IMR-90 (cell line): Measurements from ENCODE around the gene ACTA1. TPM values are rescaled to one million over a fixed set of nuclear protein-coding genes. Genes with fewer than 3 reads are reported as not detected.

Experiments used
- ATAC-seq: fragments of 200-7000 bp; cut with Tn5 transposase; 2 replicates; pipeline ENCODE4 v1.9.1; 2020; ENCODE audit warnings: low read depth, mild to moderate bottlenecking, moderate library complexity
- BruUV-seq: library from RNA; stranded (reverse); fragments of 400-500 nt; replicated peaks from 2 replicates; lab custom pipeline; 2021; lab: Mats Ljungman, UMichigan
- CTCF ChIA-PET: fragments of 300-600 bp; formaldehyde crosslinking; extraction: SDS; loops from one replicate; lab custom pipeline; 2021; ENCODE audit warnings: antibody characterized with exemption; lab: Yijun Ruan, JAX
- POLR2A ChIA-PET: fragments of 300-600 bp; sonication (Branson Sonifier 250); formaldehyde crosslinking; loops from one replicate; lab custom pipeline; 2022; ENCODE audit warnings: antibody characterized with exemption; ENCODE audit not compliant: unreplicated experiment; lab: Charles Lee
- DNase-seq: peaks from one replicate; pipeline ENCODE4 v3.0.0; 2013
- H2AFZ ChIP-seq: replicated peaks from 2 replicates; pipeline ENCODE3; 2013; ENCODE audit warnings: low read length, mild to moderate bottlenecking; ENCODE audit not compliant: poor library complexity
- H2AK5ac ChIP-seq: 2 replicates; pipeline ENCODE4 v1.6.1; 2013; ENCODE audit warnings: low read depth, low read length, inconsistent platforms
- H2AK9ac ChIP-seq: replicated peaks from 2 replicates; pipeline ENCODE3; 2013; ENCODE audit warnings: mild to moderate bottlenecking, low read depth, low read length, moderate library complexity; ENCODE audit not compliant: poor library complexity
- H2BK120ac ChIP-seq: 2 replicates; pipeline ENCODE4 v1.6.1; 2013; ENCODE audit warnings: low read depth, low read length, inconsistent platforms
- H2BK15ac ChIP-seq: 3 replicates; pipeline ENCODE4 v1.6.1; 2013; ENCODE audit warnings: low read depth, low read length, inconsistent platforms
- H2BK20ac ChIP-seq: 2 replicates; pipeline ENCODE4 v1.6.1; 2013; ENCODE audit warnings: low read depth, mild to moderate bottlenecking, inconsistent platforms, low read length, moderate library complexity
- H2BK5ac ChIP-seq: 2 replicates; pipeline ENCODE4 v1.6.1; 2013; ENCODE audit warnings: mild to moderate bottlenecking, low read depth, low read length, inconsistent platforms; ENCODE audit not compliant: poor library complexity, severe bottlenecking
- H3K14ac ChIP-seq: replicated peaks from 2 replicates; pipeline ENCODE4 v1.6.1; 2013; ENCODE audit warnings: low read depth, low read length, inconsistent platforms
- H3K18ac ChIP-seq: 2 replicates; pipeline ENCODE4 v1.6.1; 2013; ENCODE audit warnings: low read depth, low read length, control low read depth
- H3K23ac ChIP-seq: 2 replicates; pipeline ENCODE4 v1.6.1; 2013; ENCODE audit warnings: low read depth, low read length, inconsistent platforms
- H3K27ac ChIP-seq: 2 replicates; pipeline ENCODE4 v1.5.1; 2013; ENCODE audit warnings: mild to moderate bottlenecking, control low read depth, low read length; ENCODE audit not compliant: insufficient read depth
- H3K27me3 ChIP-seq: 2 replicates; pipeline ENCODE4 v1.6.1; 2013; ENCODE audit warnings: low read length; ENCODE audit not compliant: control insufficient read depth, insufficient read depth
- H3K36me3 ChIP-seq: 2 replicates; pipeline ENCODE4 v1.6.1; 2013; ENCODE audit warnings: low read length, mixed read lengths; ENCODE audit not compliant: control insufficient read depth, insufficient read depth
- H3K4ac ChIP-seq: 2 replicates; pipeline ENCODE4 v1.6.1; 2013; ENCODE audit warnings: low read depth, low read length, inconsistent platforms
- H3K4me1 ChIP-seq: 2 replicates; pipeline ENCODE4 v1.6.1; 2013; ENCODE audit warnings: low read length, mixed read lengths; ENCODE audit not compliant: control insufficient read depth, insufficient read depth
- H3K4me2 ChIP-seq: 2 replicates; pipeline ENCODE4 v1.6.1; 2013; ENCODE audit warnings: low read depth, mild to moderate bottlenecking, control low read depth, low read length, moderate library complexity
- H3K4me3 ChIP-seq: 2 replicates; pipeline ENCODE4 v1.5.1; 2013; ENCODE audit warnings: low read depth, mild to moderate bottlenecking, control low read depth, low read length, moderate library complexity; ENCODE audit not compliant: insufficient read depth
- H3K56ac ChIP-seq: 2 replicates; pipeline ENCODE4 v1.6.1; 2013; ENCODE audit warnings: low read length, inconsistent platforms; ENCODE audit not compliant: insufficient read depth; ENCODE audit errors: extremely low read depth
- H3K79me1 ChIP-seq, 2 experiments: 2 replicates each; pipeline ENCODE4 v1.6.1; 2013; ENCODE audit warnings: low read length in 2 of 2, inconsistent platforms in 1 of 2, low read depth in 1 of 2
- H3K9ac ChIP-seq: 2 replicates; pipeline ENCODE4 v1.6.1; 2013; ENCODE audit warnings: low read depth, low read length, control low read depth
- H3K9me1 ChIP-seq: 2 replicates; pipeline ENCODE4 v1.6.1; 2013; ENCODE audit warnings: low read length, inconsistent platforms; ENCODE audit not compliant: insufficient read depth
- H3K9me3 ChIP-seq: 2 replicates; pipeline ENCODE4 v1.6.1; 2013; ENCODE audit warnings: low read length; ENCODE audit not compliant: control insufficient read depth, insufficient read depth
- H4K20me1 ChIP-seq: 2 replicates; pipeline ENCODE4 v1.6.1; 2013; ENCODE audit warnings: low read length, inconsistent platforms; ENCODE audit not compliant: insufficient read depth
- H4K5ac ChIP-seq: 2 replicates; pipeline ENCODE4 v1.6.1; 2013; ENCODE audit warnings: mild to moderate bottlenecking, low read depth, low read length, control low read depth
- H4K8ac ChIP-seq, 2 experiments: 2 replicates each; pipeline ENCODE4 v1.6.1; 2013; ENCODE audit warnings: low read depth in 2 of 2, low read length in 2 of 2, control low read depth in 1 of 2, inconsistent platforms in 1 of 2
- H4K91ac ChIP-seq: 2 replicates; pipeline ENCODE4 v1.6.1; 2013; ENCODE audit warnings: low read depth, low read length, inconsistent platforms; ENCODE audit not compliant: insufficient read depth
- BHLHE40 ChIP-seq: fragments of 150-350 bp; IDR thresholded peaks from 2 replicates; pipeline ENCODE4 v1.6.1; 2016; ENCODE audit warnings: mild to moderate bottlenecking, low read depth, low read length
- CHD1 ChIP-seq: IDR thresholded peaks from 2 replicates; pipeline ENCODE4 v1.6.1; 2012; ENCODE audit warnings: low read depth, low read length, improper control_type of control experiment
- MAFK ChIP-seq: IDR thresholded peaks from 2 replicates; pipeline ENCODE4 v1.6.1; 2012; ENCODE audit warnings: low read depth, low read length, improper control_type of control experiment
- MAZ ChIP-seq: IDR thresholded peaks from 2 replicates; pipeline ENCODE4 v1.6.1; 2012; ENCODE audit warnings: low read depth, mild to moderate bottlenecking, low read length, improper control_type of control experiment, moderate library complexity, borderline replicate concordance
- NFE2L2 ChIP-seq: fragments of 150-350 bp; IDR thresholded peaks from 2 replicates; pipeline ENCODE4 v1.6.1; 2016; ENCODE audit warnings: low read depth, mild to moderate bottlenecking, low read length
- POLR2A ChIP-seq: IDR thresholded peaks from 2 replicates; pipeline ENCODE4 v1.6.1; 2012; ENCODE audit warnings: mild to moderate bottlenecking, low read depth, low read length
- RAD21 ChIP-seq: IDR thresholded peaks from 2 replicates; pipeline ENCODE4 v1.6.1; 2012; ENCODE audit warnings: low read length, improper control_type of control experiment
- RCOR1 ChIP-seq: IDR thresholded peaks from 2 replicates; pipeline ENCODE4 v1.6.1; 2012; ENCODE audit warnings: mild to moderate bottlenecking, low read length, improper control_type of control experiment; ENCODE audit not compliant: insufficient replicate concordance
- RFX5 ChIP-seq: IDR thresholded peaks from 2 replicates; pipeline ENCODE4 v1.8.0; 2012; ENCODE audit warnings: low read depth, mild to moderate bottlenecking, low read length, moderate library complexity
- SMC3 ChIP-seq: fragments of 150-350 bp; IDR thresholded peaks from 2 replicates; pipeline ENCODE4 v1.6.1; 2016; ENCODE audit warnings: low read depth, mild to moderate bottlenecking, antibody characterized with exemption, low read length, moderate library complexity
- USF2 ChIP-seq: fragments of 150-350 bp; IDR thresholded peaks from 2 replicates; pipeline ENCODE4 v1.6.1; 2017; ENCODE audit warnings: mild to moderate bottlenecking, antibody characterized with exemption, low read length, low read depth
- WGBS, 2 experiments: methylation state at CpG; one replicate each; pipeline versions ENCODE4 v1.1.5 to v1.1.7; 2013; ENCODE audit warnings: missing lambda C conversion rate in 2 of 2; ENCODE audit not compliant: insufficient read length in 1 of 2; ENCODE audit errors: extremely low coverage in 2 of 2; 5-methylcytosine and 5-hydroxymethylcytosine counted together
- dilution Hi-C: fragments of 300-500 bp; cut with HindIII; formaldehyde crosslinking; loops from one replicate; pipeline ENCODE4 v1.14.3; 2018; ENCODE audit warnings: low sequenced_read_pairs; ENCODE audit not compliant: unreplicated experiment
- in situ Hi-C: fragments of 300-500 bp; cut with MboI; formaldehyde crosslinking; loops from 3 replicates; pipeline ENCODE4 v1.14.3; 2019; ENCODE audit warnings: low sequenced_read_pairs, inconsistent platforms, mixed read lengths
- intact Hi-C: fragments of 100-400 bp; cut with micrococcal nuclease; formaldehyde crosslinking; loops from 2 replicates; pipeline ENCODE4 v1.10.0; 2022
- polyA plus RNA-seq, 3 experiments: library from polyadenylated mRNA; depleted of rRNA; stranded (reverse); fragments of >200 nt; gene quantifications; 2 replicates each; pipeline ENCODE4 v1.2.3, GENCODE V29; 2012; ENCODE audit warnings: low replicate concordance in 1 of 3
- total RNA-seq: library from RNA; depleted of rRNA; stranded (reverse); fragments of >200 nt; gene quantifications from 2 replicates; pipeline ENCODE4 v1.2.3, GENCODE V29; 2012
- TF ChIP-seq, protein P1 (sequence below): fragments of 150-350 bp; IDR thresholded peaks from 2 replicates; pipeline ENCODE4 v1.6.1; 2016; ENCODE audit warnings: low read depth, mild to moderate bottlenecking, low read length, moderate library complexity, borderline replicate concordance
- TF ChIP-seq, protein P2 (sequence below): conservative IDR thresholded peaks from 2 replicates; pipeline ENCODE4 v1.5.1; 2012; ENCODE audit warnings: mild to moderate bottlenecking, low read depth, low read length, improper control_type of control experiment

ACTA1 gene
- total and polyA plus RNA-seq, 2 of the 4 experiments (the other 2 are of a cell fraction): not detected

DNA sequence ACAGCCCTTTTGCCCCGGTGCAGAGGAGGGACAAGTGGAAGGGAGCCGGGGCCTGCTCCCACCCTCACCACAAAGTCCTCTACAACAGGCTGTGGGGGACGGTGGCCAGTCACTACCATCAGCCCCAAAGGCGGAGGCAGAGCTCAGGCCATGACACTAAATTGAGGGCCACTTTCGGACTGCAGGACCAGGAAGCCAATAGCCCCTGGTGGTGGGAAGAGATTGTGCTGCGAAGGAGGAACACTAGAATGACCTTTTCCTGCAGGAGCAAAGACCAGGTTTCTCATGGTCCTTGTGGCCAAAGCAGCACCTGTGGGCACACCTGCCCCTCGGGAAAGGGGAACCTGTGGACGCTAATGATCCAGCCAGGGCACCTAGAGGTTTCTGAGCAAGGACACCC, 30.3 kb downstream of the ACTA1 start:
- ATAC-seq (no peak), DNase-seq (no peak)
- no peak overlapping the region for H3K18ac ChIP-seq
- no peak overlapping the region for H4K8ac ChIP-seq
- H3K9me1 ChIP-seq: no peaks in the 10 kb centered on the region; the same call in 1 of the 2 replicates
- ChIA-PET CTCF (no interaction called here), POLR2A (no interaction called here)
- H3K4ac ChIP-seq: no peak overlapping the region
- no peak overlapping the region for H3K4me2 ChIP-seq
- no peak overlapping the region for H3K56ac ChIP-seq
- H2AK9ac ChIP-seq: no peak overlapping the region
- in situ Hi-C loops (no loop called here), dilution Hi-C loops (no loop called here), intact Hi-C loops (no loop called here)
- H3K36me3 ChIP-seq: no peaks in the 10 kb centered on the region
- H3K14ac ChIP-seq: no peak overlapping the region
- no peak overlapping the region for H2BK15ac ChIP-seq
- no peaks in the 10 kb centered on the region for H4K20me1 ChIP-seq
- H3K23ac ChIP-seq: no peak overlapping the region
- no peak overlapping the region for H2BK120ac ChIP-seq
- H3K4me1 ChIP-seq: no peaks in the 10 kb centered on the region; the same call in 1 of the 2 replicates
- no peak overlapping the region for H2BK5ac ChIP-seq
- no peak for TF ChIP-seq NFE2L2
- TF ChIP-seq USF2: no peak
- TF ChIP-seq POLR2A: no peak
- no peak for TF ChIP-seq CHD1
- no peak for TF ChIP-seq RCOR1
- no peak for TF ChIP-seq RAD21
- TF ChIP-seq, protein P1, sequence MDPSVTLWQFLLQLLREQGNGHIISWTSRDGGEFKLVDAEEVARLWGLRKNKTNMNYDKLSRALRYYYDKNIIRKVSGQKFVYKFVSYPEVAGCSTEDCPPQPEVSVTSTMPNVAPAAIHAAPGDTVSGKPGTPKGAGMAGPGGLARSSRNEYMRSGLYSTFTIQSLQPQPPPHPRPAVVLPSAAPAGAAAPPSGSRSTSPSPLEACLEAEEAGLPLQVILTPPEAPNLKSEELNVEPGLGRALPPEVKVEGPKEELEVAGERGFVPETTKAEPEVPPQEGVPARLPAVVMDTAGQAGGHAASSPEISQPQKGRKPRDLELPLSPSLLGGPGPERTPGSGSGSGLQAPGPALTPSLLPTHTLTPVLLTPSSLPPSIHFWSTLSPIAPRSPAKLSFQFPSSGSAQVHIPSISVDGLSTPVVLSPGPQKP: no peak
- TF ChIP-seq BHLHE40: no peak
- TF ChIP-seq RFX5: no peak
- no peak for TF ChIP-seq MAFK
- no peak for TF ChIP-seq MAZ
- no peak for TF ChIP-seq SMC3
- TF ChIP-seq, protein P2, sequence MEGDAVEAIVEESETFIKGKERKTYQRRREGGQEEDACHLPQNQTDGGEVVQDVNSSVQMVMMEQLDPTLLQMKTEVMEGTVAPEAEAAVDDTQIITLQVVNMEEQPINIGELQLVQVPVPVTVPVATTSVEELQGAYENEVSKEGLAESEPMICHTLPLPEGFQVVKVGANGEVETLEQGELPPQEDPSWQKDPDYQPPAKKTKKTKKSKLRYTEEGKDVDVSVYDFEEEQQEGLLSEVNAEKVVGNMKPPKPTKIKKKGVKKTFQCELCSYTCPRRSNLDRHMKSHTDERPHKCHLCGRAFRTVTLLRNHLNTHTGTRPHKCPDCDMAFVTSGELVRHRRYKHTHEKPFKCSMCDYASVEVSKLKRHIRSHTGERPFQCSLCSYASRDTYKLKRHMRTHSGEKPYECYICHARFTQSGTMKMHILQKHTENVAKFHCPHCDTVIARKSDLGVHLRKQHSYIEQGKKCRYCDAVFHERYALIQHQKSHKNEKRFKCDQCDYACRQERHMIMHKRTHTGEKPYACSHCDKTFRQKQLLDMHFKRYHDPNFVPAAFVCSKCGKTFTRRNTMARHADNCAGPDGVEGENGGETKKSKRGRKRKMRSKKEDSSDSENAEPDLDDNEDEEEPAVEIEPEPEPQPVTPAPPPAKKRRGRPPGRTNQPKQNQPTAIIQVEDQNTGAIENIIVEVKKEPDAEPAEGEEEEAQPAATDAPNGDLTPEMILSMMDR: no peak
- no peak overlapping the region for H4K91ac ChIP-seq
- H3K27ac ChIP-seq: no peak overlapping the region
- H3K9me3 ChIP-seq: no peaks in the 10 kb centered on the region
- H3K79me1 ChIP-seq: no peaks in the 10 kb centered on the region
- no peak overlapping the region for H4K5ac ChIP-seq
- BruUV-seq: no TSS peak
- H2BK20ac ChIP-seq: no peak overlapping the region
- peaks cover 57% of the 10 kb centered on the region for H3K27me3 ChIP-seq
- no peak overlapping the region for H3K9ac ChIP-seq
- no peak overlapping the region for H3K4me3 ChIP-seq
- H2AK5ac ChIP-seq: no peak overlapping the region
- WGBS, 2 experiments: 58% methylated on average over 4 of the region's 8 CpGs; no CpG with 5 or more reads in 1 of the 2 experiments
- no peak overlapping the region for H2AFZ ChIP-seq
